Thyroid gland (tissue), 4 donors: Measurements from ENCODE around the gene TUBA4A.

Experiments
- CTCF ChIP-seq, 6 experiments: fragments of 200-600 bp in 3 of 6; fragments of 450-650 bp in 3 of 6; sonication (generic) in 3 of 6; IDR thresholded peaks; one replicate each; pipeline ENCODE4 v1.5.1; 2016 to 2019; ENCODE audit warnings: antibody characterized with exemption in 6 of 6, mild to moderate bottlenecking in 2 of 6, inconsistent platforms in 1 of 6, moderate library complexity in 1 of 6
- POLR2A ChIP-seq, 2 donors: fragments of 450-650 bp; IDR thresholded peaks; one replicate each; pipeline ENCODE4 v1.6.1; 2017; ENCODE audit warnings: antibody characterized with exemption in 2 of 2, mild to moderate bottlenecking in 2 of 2, moderate library complexity in 1 of 2

- no peak for TF ChIP-seq CTCF (IDR thresholded peaks at IDR 0.05)
- no peak for TF ChIP-seq POLR2A (IDR thresholded peaks at IDR 0.05)
Observed at GRCh38 chr2:219292616-219293015, 38.9 kb upstream of the TUBA4A start.
